Activated CD4-positive, alpha-beta memory T cell treated with anti-CD3 and anti-CD28 coated beads, Interleukin-2, amount 10 ng/mL, durations not matched to agents 7 days and 5 days (primary cell): ENCODE results near the gene FAM180A. TPM values are rescaled to one million over a fixed set of nuclear protein-coding genes. Genes with fewer than 3 reads are reported as not detected.
"Not testable (repeated sequence)": the region's sequence is repeated elsewhere in the genome, so short reads cannot be mapped to it uniquely, and the experiment has no call there.

Source experiments
- CTCF ChIA-PET: fragments of 350-600 bp; sonication (Branson Sonifier 250); formaldehyde crosslinking; loops from one replicate; lab custom pipeline; 2021; ENCODE audit warnings: antibody characterized with exemption, inconsistent platforms; lab: Charles Lee
- POLR2A ChIA-PET: fragments of 350-600 bp; sonication (Branson Sonifier 250); formaldehyde crosslinking; loops from one replicate; lab custom pipeline; 2021; ENCODE audit warnings: antibody characterized with exemption; lab: Charles Lee
- DNase-seq: peaks from one replicate; pipeline ENCODE4 v3.0.0-alpha.2; 2020
- H3K27ac Mint-ChIP-seq: one replicate; pipeline ENCODE4 v1.8.0; 2021; ENCODE audit warnings: mild to moderate bottlenecking, mixed read lengths
- H3K27me3 Mint-ChIP-seq: one replicate; pipeline ENCODE4 v1.8.0; 2021; ENCODE audit warnings: mixed read lengths
- H3K36me3 Mint-ChIP-seq: one replicate; pipeline ENCODE4 v1.8.0; 2021; ENCODE audit warnings: low read depth, mixed read lengths
- H3K4me1 Mint-ChIP-seq: one replicate; pipeline ENCODE4 v1.8.0; 2021; ENCODE audit warnings: mixed read lengths
- H3K4me3 Mint-ChIP-seq: one replicate; pipeline ENCODE4 v1.8.0; 2021; ENCODE audit warnings: mild to moderate bottlenecking, mixed read lengths
- H3K9me3 Mint-ChIP-seq: one replicate; pipeline ENCODE4 v1.8.0; 2021; ENCODE audit warnings: mixed read lengths
- total RNA-seq, 2 experiments: library from RNA; stranded (reverse); gene quantifications; one replicate each; pipeline ENCODE4 v1.2.3, GENCODE V29; 2021

The FAM180A gene
- total RNA-seq, 2 experiments from 2014 or later: not detected

- Mint-ChIP-seq H3K4me1 (no peaks in the 10 kb centered on the region), H3K27me3 (no peaks in the 10 kb centered on the region), H3K9me3 (no peaks in the 10 kb centered on the region), H3K4me3 (no peak overlapping the region), H3K36me3 (peaks cover 2% of the 10 kb centered on the region), H3K27ac (no peak overlapping the region)
- CTCF ChIA-PET: no interaction called here
- POLR2A ChIA-PET: no interaction called here
- DNase-seq: no peak
Measured at GRCh38 chr7:135693558-135693957, 55.1 kb downstream of the FAM180A start.

- H3K4me1 Mint-ChIP-seq, H3K9me3 Mint-ChIP-seq, H3K27me3 Mint-ChIP-seq, POLR2A ChIA-PET, H3K36me3 Mint-ChIP-seq, CTCF ChIA-PET, H3K4me3 Mint-ChIP-seq, H3K27ac Mint-ChIP-seq, DNase-seq: not testable (repeated sequence)
Measured at GRCh38 chr7:135692606-135693005, 56.0 kb downstream of the FAM180A start.

- ChIA-PET CTCF (interaction anchor here (1.3 kb wide), 1 partner anchor 19 kb away, joined by 3 read pairs; no protein-coding TSS in a partner anchor), POLR2A (no interaction called here)
- H3K36me3 Mint-ChIP-seq: peaks cover 2% of the 10 kb centered on the region
Measured at GRCh38 chr7:135692055-135692454, 56.6 kb downstream of the FAM180A start.

GRCh38 chr7:135690566-135690965 lies 58.0 kb downstream of the FAM180A start:
- peaks cover 2% of the 10 kb centered on the region for H3K36me3 Mint-ChIP-seq
- ChIA-PET POLR2A (no interaction called here), CTCF (interaction anchor here (1.4 kb wide), 1 partner anchor 17 kb away, joined by 4 read pairs; no protein-coding TSS in a partner anchor)
- no peak overlapping the region for H3K4me3 Mint-ChIP-seq
- no peaks in the 10 kb centered on the region for H3K4me1 Mint-ChIP-seq
- DNase-seq: no peak
- H3K27me3 Mint-ChIP-seq: no peaks in the 10 kb centered on the region
- no peak overlapping the region for H3K27ac Mint-ChIP-seq
- H3K9me3 Mint-ChIP-seq: no peaks in the 10 kb centered on the region

More at GRCh38 chr7:135692055-135692454, 56.6 kb downstream of the FAM180A start:
- Mint-ChIP-seq H3K27ac (no peak overlapping the region), H3K27me3 (no peaks in the 10 kb centered on the region), H3K4me3 (no peak overlapping the region), H3K4me1 (no peaks in the 10 kb centered on the region), H3K9me3 (no peaks in the 10 kb centered on the region)
- no peak for DNase-seq

GRCh38 chr7:135687466-135687865 lies 61.1 kb downstream of the FAM180A start:
- H3K36me3 Mint-ChIP-seq: peaks cover 2% of the 10 kb centered on the region
- DNase-seq: no peak
- no peaks in the 10 kb centered on the region for H3K4me1 Mint-ChIP-seq
- ChIA-PET POLR2A (interaction anchor here (1.0 kb wide), 1 partner anchor 11 kb away, joined by 3 read pairs; no protein-coding TSS in a partner anchor), CTCF (interaction anchor here (1.3 kb wide), 1 partner anchor 14 kb away, joined by 6 read pairs; no protein-coding TSS in a partner anchor)
- H3K27ac Mint-ChIP-seq: no peak overlapping the region
- H3K9me3 Mint-ChIP-seq: no peaks in the 10 kb centered on the region
- no peak overlapping the region for H3K4me3 Mint-ChIP-seq
- H3K27me3 Mint-ChIP-seq: peaks cover 1% of the 10 kb centered on the region

- Mint-ChIP-seq H3K4me1 (peaks cover 12% of the 10 kb centered on the region), H3K9me3 (no peaks in the 10 kb centered on the region), H3K36me3 (peaks cover 2% of the 10 kb centered on the region), H3K27me3 (peaks cover 1% of the 10 kb centered on the region), H3K4me3 (no peak overlapping the region), H3K27ac (no peak overlapping the region)
- ChIA-PET CTCF (interaction anchor here (0.6 to 1.0 kb wide), 2 partner anchors 10 to 13 kb away, joined by 3 to 4 read pairs; no protein-coding TSS in a partner anchor), POLR2A (no interaction called here)
- no peak for DNase-seq
Measured at GRCh38 chr7:135685306-135686084, 63.1 kb downstream of the FAM180A start.

- Mint-ChIP-seq H3K36me3 (peaks cover 2% of the 10 kb centered on the region), H3K9me3 (no peaks in the 10 kb centered on the region), H3K4me1 (peaks cover 15% of the 10 kb centered on the region), H3K27me3 (peaks cover 1% of the 10 kb centered on the region), H3K27ac (no peak overlapping the region), H3K4me3 (no peak overlapping the region)
- CTCF ChIA-PET: interaction anchor here (0.6 to 1.1 kb wide), 3 partner anchors 9 to 22 kb away, joined by 3 to 5 read pairs (median 4); partner anchors contain the start of gene STMP1
- no peak for DNase-seq
- POLR2A ChIA-PET: interaction anchor here (0.7 kb wide), 1 partner anchor 179 kb away, joined by 3 read pairs; no protein-coding TSS in a partner anchor
Measured at GRCh38 chr7:135684699-135685098, 63.9 kb downstream of the FAM180A start.

- Mint-ChIP-seq H3K36me3 (peaks cover under 1% of the 10 kb centered on the region), H3K27ac (no peak overlapping the region), H3K4me1 (peaks cover 15% of the 10 kb centered on the region), H3K9me3 (no peaks in the 10 kb centered on the region), H3K27me3 (peaks cover 1% of the 10 kb centered on the region), H3K4me3 (no peak overlapping the region)
- ChIA-PET POLR2A (interaction anchor here (0.7 kb wide), 1 partner anchor 178 kb away, joined by 3 read pairs; no protein-coding TSS in a partner anchor), CTCF (interaction anchor here (1.1 kb wide), 2 partner anchors 11 to 22 kb away, joined by 3 to 5 read pairs; partner anchors contain the start of gene STMP1)
- DNase-seq: no peak
Measured at GRCh38 chr7:135684136-135684535, 64.5 kb downstream of the FAM180A start.

GRCh38 chr7:135683609-135684008 lies 65.0 kb downstream of the FAM180A start:
- Mint-ChIP-seq H3K36me3 (no peaks in the 10 kb centered on the region), H3K4me3 (no peak overlapping the region), H3K27ac (no peak overlapping the region), H3K4me1 (peaks cover 15% of the 10 kb centered on the region), H3K27me3 (peaks cover 1% of the 10 kb centered on the region), H3K9me3 (no peaks in the 10 kb centered on the region)
- DNase-seq: no peak
- ChIA-PET POLR2A (no interaction called here), CTCF (interaction anchor here (1.1 kb wide), 1 partner anchor 11 kb away, joined by 3 read pairs; no protein-coding TSS in a partner anchor)

GRCh38 chr7:135682191-135682590 lies 66.4 kb downstream of the FAM180A start:
- ChIA-PET POLR2A (no interaction called here), CTCF (interaction anchor here (1.2 to 2.3 kb wide), 3 partner anchors 9 to 260 kb away, joined by 3 to 10 read pairs (median 9); partner anchors contain the start of gene STMP1)
- H3K4me3 Mint-ChIP-seq: no peak overlapping the region
- peaks cover 15% of the 10 kb centered on the region for H3K4me1 Mint-ChIP-seq
- H3K27me3 Mint-ChIP-seq: peaks cover 1% of the 10 kb centered on the region
- no peak for DNase-seq
- H3K9me3 Mint-ChIP-seq: no peaks in the 10 kb centered on the region
- H3K36me3 Mint-ChIP-seq: peaks cover 5% of the 10 kb centered on the region
- no peak overlapping the region for H3K27ac Mint-ChIP-seq

GRCh38 chr7:135681762-135682161 lies 66.9 kb downstream of the FAM180A start:
- Mint-ChIP-seq H3K9me3 (no peaks in the 10 kb centered on the region), H3K36me3 (peaks cover 5% of the 10 kb centered on the region), H3K4me3 (no peak overlapping the region), H3K27me3 (peaks cover 1% of the 10 kb centered on the region), H3K4me1 (peaks cover 15% of the 10 kb centered on the region), H3K27ac (no peak overlapping the region)
- no peak for DNase-seq
- ChIA-PET POLR2A (no interaction called here), CTCF (interaction anchor here (1.0 to 2.3 kb wide), 4 partner anchors 9 to 261 kb away, joined by 3 to 10 read pairs (median 6); partner anchors contain the start of gene STMP1)
